ENCODE data around the gene TMOD1. TPM values are rescaled to one million over a fixed set of nuclear protein-coding genes. Genes with fewer than 3 reads are reported as not detected.

TMOD1 gene
- total and polyA plus RNA-seq, 2 of the 8 experiments (the other 6 are each of a cell fraction or from before 2014, with no cell fraction given), result 0.17 to 0.88 TPM

DNA sequence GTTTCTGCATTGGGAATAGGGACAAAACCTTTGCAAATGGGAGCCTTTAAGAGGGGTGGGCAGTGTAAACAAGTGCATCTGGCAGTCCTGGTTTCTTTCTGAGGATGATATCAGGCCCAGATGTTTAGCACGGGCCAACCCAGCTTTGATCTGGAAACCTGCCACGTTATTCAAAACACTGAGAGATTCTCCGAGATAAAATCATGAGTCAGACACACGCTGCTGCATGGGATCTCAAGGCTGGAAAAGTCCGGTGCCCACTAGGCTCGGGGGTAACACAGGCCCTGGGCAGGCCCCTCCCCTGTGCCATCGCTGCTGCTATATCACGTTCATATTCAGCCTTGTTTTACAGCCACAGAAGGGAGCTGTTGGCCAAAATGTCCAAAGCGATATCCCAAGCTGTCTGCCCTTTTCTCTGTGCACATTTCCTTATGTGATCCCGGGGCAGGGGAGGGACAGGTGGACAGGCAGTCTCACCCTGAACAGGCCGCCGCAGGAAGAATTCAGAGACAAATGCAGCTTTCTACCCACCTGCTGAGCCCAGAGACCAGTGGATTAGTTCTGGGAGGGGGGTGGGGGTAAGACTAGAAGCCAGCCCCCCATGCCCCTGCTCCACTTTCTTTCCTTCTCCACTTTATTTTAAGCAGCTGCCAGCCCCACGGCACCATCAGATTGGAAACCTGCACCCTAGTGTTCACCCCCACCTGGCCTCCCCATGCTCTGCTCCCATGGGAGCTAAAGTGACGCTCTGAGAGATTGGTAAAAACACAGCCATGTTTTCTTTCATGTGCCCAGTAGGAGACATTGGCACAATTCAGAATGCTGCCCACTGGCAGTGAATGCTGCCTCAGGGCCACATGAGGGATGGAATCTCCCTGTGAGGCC lies 63.1 kb downstream of the TMOD1 start:
- H3K56ac ChIP-seq (replicated peaks; ENCODE audit: insufficient read length, low read depth, low read length), result no peak overlapping the region
- H3K36me3 ChIP-seq (ENCODE audit: control insufficient read depth in 2 of 4, insufficient read depth in 4 of 4, low read length in 3 of 4), result no peaks in the 10 kb centered on the region
- H4K8ac ChIP-seq (ENCODE audit: extremely low read depth, insufficient read depth, low read length), result no peak overlapping the region
- H3K27me3 ChIP-seq (replicated peaks in 1 of 4; ENCODE audit: control insufficient read depth in 3 of 4, extremely low read depth in 1 of 4, insufficient read depth in 3 of 4, low read length in 3 of 4), result no peaks in the 10 kb centered on the region
- H3K14ac ChIP-seq (ENCODE audit: insufficient read length), result no peak overlapping the region
- H2BK120ac ChIP-seq (replicated peaks; ENCODE audit: low read depth, low read length), result no peak overlapping the region
- no peaks in the 10 kb centered on the region for H3K79me1 ChIP-seq (ENCODE audit: low read depth, low read length)
- no peaks in the 10 kb centered on the region for H3K79me2 ChIP-seq (ENCODE audit: control insufficient read depth in 1 of 2, insufficient read depth in 2 of 2, low read length in 2 of 2)
- peak overlapping the region in 1 of 4 experiments; percentile 13; a peak in 1 of 7 replicates for H3K9ac ChIP-seq (replicated peaks in 1 of 4; ENCODE audit: extremely low read depth in 1 of 4, low read depth in 3 of 4, low read length in 3 of 4)
- no peak overlapping the region for H2BK15ac ChIP-seq (ENCODE audit: low read length)
- peaks cover 2 to 6% (median 3%) of the 10 kb centered on the region in 4 experiments; a peak in 6 of 7 replicates for H3K4me1 ChIP-seq (replicated peaks in 1 of 4; ENCODE audit: control insufficient read depth in 3 of 4, insufficient read depth in 4 of 4, low read length in 3 of 4)
- POLR2A ChIA-PET (ENCODE audit: partially characterized antibody), result interaction anchor here (0.6 kb wide), 2 partner anchors 454 to 925 kb away, joined by 3 read pairs; no protein-coding TSS in a partner anchor
- H3K27ac ChIP-seq (ENCODE audit: low read depth, low read length), result no peak overlapping the region
- no peak overlapping the region for H2BK12ac ChIP-seq (ENCODE audit: low read depth, low read length)
- no peak overlapping the region for H4K91ac ChIP-seq (replicated peaks; ENCODE audit: insufficient read length, low read length)
- H3K18ac ChIP-seq (ENCODE audit: extremely low read depth, low read length), result no peak overlapping the region; the same call in 1 of the 2 replicates
- no peak for FAIRE-seq
- H4K5ac ChIP-seq (ENCODE audit: insufficient read length, low read depth, low read length), result no peak overlapping the region
- no peaks in the 10 kb centered on the region for H3K23me2 ChIP-seq (ENCODE audit: low read depth, low read length)
- no peak overlapping the region for H2BK5ac ChIP-seq (ENCODE audit: low read depth, low read length)
- TF ChIP-seq EGR1 (IDR thresholded peaks at IDR 0.05; ENCODE audit: borderline replicate concordance, low read depth, low read length), result no peak
- H4K20me1 ChIP-seq (replicated peaks in 1 of 2; ENCODE audit: control insufficient read depth in 1 of 2, insufficient read depth in 2 of 2, low read length in 2 of 2), result no peaks in the 10 kb centered on the region
- H3K23ac ChIP-seq (ENCODE audit: insufficient read length), result no peak overlapping the region
- no peak overlapping the region for H3K4me2 ChIP-seq (ENCODE audit: insufficient read depth in 1 of 2, low read depth in 2 of 2, low read length in 2 of 2)
- no peak overlapping the region for H2BK20ac ChIP-seq (ENCODE audit: low read length)
- H2AK5ac ChIP-seq (ENCODE audit: low read depth, low read length), result no peak overlapping the region
- CTCF ChIA-PET (ENCODE audit: partially characterized antibody), result interaction anchor here (0.6 to 1.0 kb wide), 4 partner anchors 35 to 1085 kb away, joined by 3 to 5 read pairs (median 4); no protein-coding TSS in a partner anchor
- no peak overlapping the region for H3K4ac ChIP-seq (replicated peaks; ENCODE audit: insufficient read length, low read depth, low read length)
- H2AFZ ChIP-seq (ENCODE audit: low read length), result 0 out of 2 replicates have a peak overlapping the region, but pooled peaks have one; percentile 39
- H3K4me3 ChIP-seq (ENCODE audit: extremely low read depth in 1 of 4, insufficient read depth in 2 of 4, low read depth in 3 of 4, low read length in 4 of 4), result no peak overlapping the region
- WGBS, 2 experiments (ENCODE audit: extremely low coverage in 1 of 2, insufficient coverage in 1 of 2, insufficient read length in 1 of 2, insufficient replicate concordance in 2 of 2, low coverage in 1 of 2, low lambda C conversion rate in 2 of 2, missing lambda C conversion rate in 1 of 2), result 78% methylated on average over 14 of the region's 14 CpGs; no CpG with 5 or more reads in 1 of the 2 experiments
- H3K9me3 ChIP-seq (ENCODE audit: insufficient read depth in 2 of 2, low read depth in 1 of 2, low read length in 1 of 2), result no peaks in the 10 kb centered on the region
- peak in 1 of 2 experiments; percentile 45 for DNase-seq (ENCODE audit: low read depth in 1 of 2, low spot score in 2 of 2)

All from H1 (cell line).